HG03442 (cell line): Measurements from ENCODE around the gene CCBE1.
"Not testable (repeated sequence)": the region's sequence is repeated elsewhere in the genome, so short reads cannot be mapped to it uniquely, and the experiment has no call there.

Experiments
- ATAC-seq: cut with Tn5 transposase; IDR thresholded peaks from one replicate; pipeline ENCODE4 v1.9.1; 2021; ENCODE audit warnings: mild to moderate bottlenecking, moderate library complexity; ENCODE audit not compliant: unreplicated experiment

CCBE1 gene

GRCh38 chr18:59550174-59550516 lies 147.1 kb downstream of the CCBE1 start:
- ATAC-seq: no peak

- no peak for ATAC-seq
Measured at GRCh38 chr18:59549503-59550173, 147.6 kb downstream of the CCBE1 start.

- ATAC-seq: no peak
Measured at GRCh38 chr18:59547581-59548182, 149.5 kb downstream of the CCBE1 start.

GRCh38 chr18:59546188-59546587 lies 151.0 kb downstream of the CCBE1 start:
- peak; percentile 41 for ATAC-seq

- no peak for ATAC-seq
Measured at GRCh38 chr18:59540780-59541179, 156.4 kb downstream of the CCBE1 start.

- no peak for ATAC-seq
Measured at GRCh38 chr18:59540346-59540745, 156.9 kb downstream of the CCBE1 start.

- no peak for ATAC-seq
Measured at GRCh38 chr18:59539108-59539507, 158.1 kb downstream of the CCBE1 start.

- no peak for ATAC-seq
Measured at GRCh38 chr18:59537579-59537978, 159.6 kb downstream of the CCBE1 start.

- no peak for ATAC-seq
Measured at GRCh38 chr18:59536166-59536565, 161.1 kb downstream of the CCBE1 start.

- ATAC-seq: no peak
Measured at GRCh38 chr18:59535055-59535454, 162.2 kb downstream of the CCBE1 start.

- no peak for ATAC-seq
Measured at GRCh38 chr18:59528866-59529265, 168.4 kb downstream of the CCBE1 start.

- ATAC-seq: no peak
Measured at GRCh38 chr18:59520562-59521355, 176.5 kb downstream of the CCBE1 start.

GRCh38 chr18:59518705-59519104 lies 178.5 kb downstream of the CCBE1 start:
- no peak for ATAC-seq

GRCh38 chr18:59517446-59518165 lies 179.6 kb downstream of the CCBE1 start:
- ATAC-seq: no peak

GRCh38 chr18:59516356-59517155 lies 180.7 kb downstream of the CCBE1 start:
- no peak for ATAC-seq

- ATAC-seq: not testable (repeated sequence)
Measured at GRCh38 chr18:59515956-59516355, 181.3 kb downstream of the CCBE1 start.

GRCh38 chr18:59515147-59515546 lies 182.1 kb downstream of the CCBE1 start:
- ATAC-seq: no peak

GRCh38 chr18:59514203-59514602 lies 183.0 kb downstream of the CCBE1 start:
- no peak for ATAC-seq

GRCh38 chr18:59512025-59512755 lies 185.0 kb downstream of the CCBE1 start:
- no peak for ATAC-seq
